Dermis microvascular lymphatic vessel endothelial cell (primary cell): ENCODE results near the gene SERHL2. TPM values are rescaled to one million over a fixed set of nuclear protein-coding genes. Genes with fewer than 3 reads are reported as not detected.
A peak's percentile ranks its signal among the peaks of the same experiment; 100 is the strongest.
"Not testable (repeated sequence)": the region's sequence is repeated elsewhere in the genome, so short reads cannot be mapped to it uniquely, and the experiment has no call there.

Experiments
- DNase-seq, 2 donors: peaks; one replicate each; pipeline versions ENCODE4 v3.0.0 to v3.0.0-alpha.2; 2010; ENCODE audit warnings: low read depth in 2 of 2
- total RNA-seq: library from RNA; depleted of rRNA; stranded (reverse); fragments of >200 nt; gene quantifications from 2 replicates; pipeline ENCODE4 v1.2.1, GENCODE V29; 2014

Gene SERHL2
- total RNA-seq, 1 donor from 2014 or later: 2.6 TPM

DNA sequence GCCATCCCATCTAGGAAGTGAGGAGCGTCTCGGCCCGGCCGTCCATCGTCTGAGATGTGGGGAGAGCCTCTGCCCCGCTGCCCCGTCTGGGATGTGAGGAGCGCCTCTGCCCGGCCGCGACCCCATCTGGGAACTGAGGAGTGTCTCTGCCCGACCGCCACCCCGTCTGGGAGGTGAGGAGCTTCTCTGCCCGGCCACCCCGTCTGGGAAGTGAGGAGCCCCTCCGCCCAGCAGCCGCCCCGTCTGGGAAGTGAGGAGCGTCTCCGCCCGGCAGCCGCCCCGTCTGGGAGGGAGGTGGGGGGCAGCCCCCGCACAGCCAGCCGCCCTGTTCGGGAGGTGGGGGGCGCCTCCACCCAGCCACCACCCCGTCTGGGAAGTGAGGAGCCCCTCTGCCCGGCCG, 53.9 kb downstream of the SERHL2 start:
- DNase-seq: not testable (repeated sequence)

DNA sequence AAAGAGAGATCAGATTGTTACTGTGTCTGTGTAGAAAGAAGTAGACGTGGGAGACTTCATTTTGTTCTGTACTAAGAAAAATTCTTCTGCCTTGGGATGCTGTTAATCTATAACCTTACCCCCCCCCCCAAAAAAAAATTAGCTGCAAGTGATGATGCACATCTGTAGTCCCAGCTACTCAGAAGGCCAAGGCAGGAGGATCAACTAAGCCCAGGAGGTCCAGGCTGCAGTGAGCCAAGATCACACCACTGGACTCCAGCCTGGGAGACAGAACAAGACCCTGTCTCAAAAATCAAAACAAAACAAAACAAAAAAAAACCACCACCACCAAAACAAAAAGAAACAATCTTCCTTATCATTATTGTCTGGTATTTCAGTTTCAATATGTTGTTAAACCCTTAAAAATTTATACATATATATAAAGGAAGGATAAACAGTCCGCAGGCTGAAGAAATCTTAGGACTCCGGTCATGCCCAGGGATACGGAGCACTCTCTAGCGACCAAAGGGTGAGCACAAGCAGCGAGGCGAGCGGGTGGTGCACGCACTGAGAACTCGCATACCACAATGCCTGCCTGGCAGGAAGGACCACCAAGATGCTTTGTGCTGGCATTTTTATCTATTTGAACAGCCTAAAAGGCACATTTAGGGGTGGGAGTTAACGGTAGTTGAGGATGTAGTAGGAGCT, 54.5 kb downstream of the SERHL2 start:
- no peak for DNase-seq

DNA sequence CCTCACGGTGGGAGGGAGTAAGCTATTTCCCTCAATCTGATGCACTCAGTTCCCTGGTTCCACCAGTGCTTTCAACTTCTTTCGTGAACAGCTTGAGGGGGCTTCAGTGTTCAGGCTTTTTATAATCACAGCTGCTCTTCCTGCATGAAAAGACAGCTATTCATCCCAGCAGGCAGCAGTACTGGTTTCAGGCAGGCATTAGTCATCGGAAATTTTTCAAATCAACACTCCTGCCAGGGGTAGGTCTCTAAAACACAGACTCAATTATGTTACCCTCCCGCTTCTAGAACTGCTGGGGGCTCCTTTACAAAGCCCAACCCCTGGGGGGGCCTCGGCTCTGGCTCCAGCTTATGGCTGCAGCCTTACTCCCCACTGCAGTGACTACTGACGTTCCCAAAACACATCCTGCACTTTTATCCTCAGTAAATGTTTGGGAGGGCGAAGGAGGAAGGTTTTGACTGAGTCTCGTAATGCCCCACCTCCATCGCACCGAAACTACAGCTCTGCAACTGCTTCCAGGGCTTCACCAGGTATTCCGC, 55.1 kb downstream of the SERHL2 start:
- DNase-seq: peak; percentile 53 to 72

DNA sequence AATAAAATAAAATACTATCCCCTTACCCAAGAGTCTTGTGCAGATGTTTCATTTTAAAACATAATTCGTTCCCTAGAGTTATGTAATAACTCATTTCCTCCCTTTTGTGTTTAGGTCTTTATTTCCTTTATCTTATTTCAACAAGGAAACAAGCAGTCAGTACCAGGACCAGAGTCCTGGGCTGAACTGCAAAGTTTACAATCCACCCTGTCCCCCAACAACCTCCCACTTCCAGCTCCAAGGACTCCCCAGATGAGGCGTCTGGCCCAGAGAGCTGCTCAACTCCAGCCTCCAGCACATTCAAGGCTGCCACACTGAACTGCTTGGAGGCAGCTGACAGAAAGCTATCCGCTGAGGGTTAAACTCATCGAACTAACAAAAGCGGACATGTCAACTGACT, 56.4 kb downstream of the SERHL2 start:
- DNase-seq: no peak

DNA sequence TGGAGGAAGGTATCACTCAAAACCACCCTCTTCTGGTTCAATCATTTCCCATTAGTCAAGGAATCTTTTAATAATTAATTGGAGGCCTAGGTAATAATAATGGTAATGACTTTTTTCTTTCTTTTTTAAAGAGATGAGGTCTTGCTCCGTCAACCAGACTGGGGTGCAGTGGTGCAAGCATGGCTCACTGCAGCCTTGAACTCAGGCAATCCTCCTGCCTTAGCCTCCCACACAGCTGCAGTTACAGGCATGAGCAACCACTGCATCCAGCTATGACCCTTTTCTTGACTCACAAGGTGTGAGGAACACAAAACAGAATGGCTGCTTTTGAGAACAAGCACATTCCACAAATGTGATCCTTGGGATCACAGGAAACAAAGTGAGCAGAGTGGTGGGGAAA, 57.3 kb downstream of the SERHL2 start:
- no peak for DNase-seq

DNA sequence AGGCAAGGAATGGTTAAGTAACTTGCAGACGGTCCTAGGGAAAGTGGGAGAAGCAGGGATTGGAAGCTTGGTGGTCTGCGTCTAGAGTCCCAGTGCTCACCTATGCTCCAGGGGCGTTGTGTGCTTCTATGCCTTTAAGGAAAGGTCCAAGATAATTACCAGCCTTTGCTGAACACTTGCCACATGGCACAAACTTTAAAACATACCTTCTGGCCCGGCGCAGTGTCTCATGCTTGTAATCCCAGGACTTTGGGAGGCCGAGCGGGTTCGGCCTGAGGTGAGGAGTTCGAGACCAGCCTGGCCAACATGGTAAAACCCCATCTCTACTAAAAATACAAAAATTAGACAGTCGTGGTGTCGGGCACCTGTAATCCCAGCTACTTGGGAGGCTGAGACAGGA, 58.6 kb downstream of the SERHL2 start:
- DNase-seq: no peak

DNA sequence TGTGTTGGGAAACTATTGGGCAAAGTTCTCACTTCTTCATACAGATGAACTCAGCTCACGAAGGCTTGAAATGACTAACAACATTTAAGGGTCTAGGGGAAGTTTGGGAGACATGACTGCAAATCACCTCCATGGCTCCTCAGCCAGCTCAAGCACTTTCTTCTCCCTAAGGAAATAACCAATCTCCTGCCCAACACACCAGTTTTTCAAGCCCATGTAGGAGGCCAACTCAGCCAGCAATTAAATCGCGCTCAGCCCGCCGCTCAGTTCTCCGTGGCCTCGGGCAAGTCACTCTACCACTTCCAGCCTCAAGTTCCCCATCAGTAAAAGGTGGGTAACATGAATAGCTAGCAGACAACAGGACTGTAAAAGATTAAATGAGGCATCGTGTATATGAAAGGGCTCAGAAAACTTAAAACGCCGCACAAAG, 60.1 kb downstream of the SERHL2 start:
- peak in 1 of 2 donors; percentile 32 for DNase-seq

DNA sequence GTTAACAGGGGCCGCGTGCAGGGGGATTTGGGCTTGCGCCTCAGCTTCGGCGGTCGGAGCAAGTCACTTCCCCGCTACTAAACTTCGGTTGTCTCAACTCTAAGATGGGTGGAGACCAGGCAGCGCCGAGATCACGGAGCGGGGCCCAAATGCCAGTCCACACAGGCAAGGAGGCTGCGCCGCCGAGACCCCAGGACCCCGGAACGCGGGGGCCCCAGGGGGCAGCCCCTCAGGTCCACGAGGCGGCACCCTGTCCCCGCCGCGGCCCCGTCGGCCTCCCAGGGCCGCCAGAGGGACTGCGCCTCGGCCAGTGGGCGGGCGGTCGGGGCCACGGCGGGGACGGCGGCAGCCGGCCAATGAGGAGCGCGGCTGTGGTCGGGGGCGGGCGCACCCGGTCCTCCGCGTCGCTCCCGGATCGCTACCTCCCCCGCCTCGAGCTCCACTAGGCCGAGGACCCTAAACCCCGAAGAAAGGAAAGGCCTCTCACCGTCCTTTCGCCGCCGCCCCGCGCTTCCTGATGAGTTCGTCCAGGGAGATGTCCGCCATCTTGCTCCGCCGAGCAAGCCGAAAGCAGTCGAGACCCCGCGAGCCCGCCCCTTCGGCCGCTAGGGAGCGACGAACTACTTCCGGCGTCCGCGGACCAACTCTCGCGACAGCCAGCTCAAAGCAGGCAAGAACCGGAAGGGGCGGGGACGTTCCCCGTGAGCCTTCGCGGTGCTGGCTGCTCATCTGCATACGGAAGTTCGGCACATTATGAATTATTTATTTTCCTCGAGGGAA, 60.7 kb downstream of the SERHL2 start, which contains the start of gene POLDIP3:
Gene POLDIP3 (minus strand): TSS at position 572 of the 780 bp plus-strand sequence. CDS start 26 bp downstream, at position 546.
- DNase-seq: peak; percentile 97 to 99

DNA sequence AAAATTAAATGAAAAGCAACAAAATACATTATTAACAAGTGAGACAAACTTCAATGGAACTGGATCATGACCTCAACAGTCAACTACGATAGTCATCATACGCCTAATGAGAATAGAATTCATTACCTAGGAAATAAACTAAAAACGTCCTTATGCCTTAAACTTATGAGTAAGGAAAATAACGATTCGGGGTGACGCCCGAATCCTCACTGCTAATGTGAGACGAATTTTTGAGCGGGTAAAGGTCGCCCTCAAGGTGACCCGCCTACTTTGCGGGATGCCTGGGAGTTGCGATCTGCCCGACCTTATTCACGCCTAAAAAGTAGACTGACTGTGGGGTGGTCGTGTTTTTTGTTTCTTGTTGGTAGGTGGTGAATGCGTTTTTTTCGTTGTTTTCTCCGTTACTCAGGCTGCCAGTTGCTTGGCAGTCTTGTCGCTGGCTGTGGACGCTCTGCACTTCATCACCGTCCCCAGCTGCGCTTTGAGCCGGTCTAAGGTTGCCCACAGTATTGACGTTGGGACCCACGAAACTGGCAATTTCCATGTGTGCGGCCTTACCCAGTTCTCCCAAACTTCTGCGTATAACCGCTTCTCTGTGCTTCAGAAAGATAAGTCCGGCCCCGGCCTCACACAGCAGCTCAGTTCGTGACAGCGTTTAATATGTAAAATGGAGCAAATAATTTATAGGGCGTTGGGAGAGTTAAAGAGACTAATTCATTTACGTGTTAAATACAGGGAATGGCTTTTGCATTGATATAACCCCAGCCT, 61.5 kb downstream of the SERHL2 start:
- peak; percentile 95 for DNase-seq

DNA sequence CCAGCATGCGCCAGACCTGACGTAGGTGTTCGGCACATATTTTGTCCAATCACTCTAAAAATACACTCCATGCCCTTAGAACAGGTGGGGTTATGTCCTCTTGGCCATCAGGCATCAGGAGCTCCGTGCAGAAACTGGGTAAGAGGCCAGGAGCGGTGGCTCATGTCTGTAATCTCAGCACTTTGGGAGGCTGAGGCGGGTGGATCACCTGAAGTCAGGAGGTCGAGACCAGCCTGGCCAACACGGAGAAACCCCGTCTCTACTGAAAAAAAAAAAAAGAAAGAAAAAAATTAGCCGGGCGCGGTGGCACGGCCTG, 62.1 kb downstream of the SERHL2 start:
- DNase-seq: not testable (repeated sequence)

DNA sequence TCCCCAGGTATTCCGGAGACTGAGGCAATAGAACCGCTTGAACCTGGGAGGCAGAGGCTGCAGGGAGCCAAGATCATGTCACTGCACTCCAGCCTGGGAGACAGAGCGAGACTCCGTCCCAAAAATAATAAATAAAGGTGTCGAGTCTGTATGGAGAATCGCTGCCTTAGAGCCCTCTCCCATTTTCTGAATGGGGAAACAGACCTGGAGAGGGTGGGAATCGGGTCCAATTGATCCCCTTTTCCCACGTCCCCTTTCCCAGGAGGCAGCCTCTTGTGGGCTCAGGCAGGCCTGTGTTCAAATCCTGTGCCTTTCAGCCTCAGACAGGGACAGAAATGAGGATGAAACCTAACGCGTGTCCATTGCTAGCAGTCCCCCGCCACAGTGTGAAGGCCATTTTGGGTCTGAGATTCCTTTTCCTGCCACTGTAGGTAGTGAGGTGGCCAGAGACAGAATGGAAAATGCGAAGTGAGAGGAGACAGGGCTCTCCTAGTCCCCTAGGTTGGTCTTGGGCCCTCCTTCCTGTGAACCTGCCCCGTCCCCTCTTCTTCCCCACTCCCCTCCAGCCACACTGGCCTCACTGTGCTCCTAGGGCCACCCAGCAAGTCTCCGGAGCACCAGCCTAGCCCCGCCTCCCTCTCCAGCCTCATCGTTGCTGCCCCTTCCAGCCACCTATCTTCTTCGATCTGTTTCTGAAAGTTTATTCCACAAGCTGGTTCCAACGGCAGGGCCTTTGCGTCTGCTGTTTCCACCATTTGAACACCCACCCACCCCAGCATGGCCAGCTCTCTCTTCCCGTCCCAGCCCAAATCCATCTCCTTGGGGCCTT, 63.6 kb downstream of the SERHL2 start:
- DNase-seq: no peak

DNA sequence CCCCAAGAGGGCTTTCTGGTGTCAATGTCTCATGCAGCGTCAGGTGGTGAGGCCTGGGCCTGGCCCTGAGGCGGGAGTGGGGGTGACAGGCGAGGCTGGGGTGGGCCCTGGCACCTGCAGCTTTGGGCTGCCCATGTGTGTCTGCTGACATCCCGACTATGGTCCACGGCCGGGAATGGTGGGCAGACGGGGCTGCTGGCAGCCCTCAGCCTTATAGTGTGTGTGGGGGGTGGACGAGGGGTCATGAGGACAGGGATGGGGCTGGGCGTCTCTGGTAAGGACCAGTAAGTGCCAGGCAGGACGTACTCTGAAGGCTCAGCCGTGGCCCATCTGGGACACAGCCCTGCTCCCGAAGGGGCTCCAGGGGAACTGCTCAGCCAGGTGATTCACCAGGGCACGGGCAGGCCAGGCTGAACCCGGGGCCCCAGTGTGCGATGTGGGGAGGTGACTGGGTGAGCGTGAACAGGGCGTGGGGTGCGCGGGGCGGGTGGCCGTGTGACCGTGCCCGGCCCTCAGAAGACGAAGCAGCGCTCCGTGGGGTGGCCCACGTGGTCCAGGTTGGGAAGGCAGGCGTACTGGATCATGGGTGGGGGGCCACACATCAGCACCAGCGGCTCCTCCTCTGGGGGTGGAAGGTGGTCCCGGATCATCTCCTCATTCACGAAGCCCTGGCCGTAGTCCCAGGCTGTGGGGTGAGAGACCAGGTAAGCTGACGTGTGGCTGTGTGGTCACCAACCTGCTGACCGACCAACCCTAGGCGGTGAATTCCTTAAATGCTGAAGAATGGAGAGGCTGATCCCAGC, 65.7 kb downstream of the SERHL2 start:
- no peak for DNase-seq

DNA sequence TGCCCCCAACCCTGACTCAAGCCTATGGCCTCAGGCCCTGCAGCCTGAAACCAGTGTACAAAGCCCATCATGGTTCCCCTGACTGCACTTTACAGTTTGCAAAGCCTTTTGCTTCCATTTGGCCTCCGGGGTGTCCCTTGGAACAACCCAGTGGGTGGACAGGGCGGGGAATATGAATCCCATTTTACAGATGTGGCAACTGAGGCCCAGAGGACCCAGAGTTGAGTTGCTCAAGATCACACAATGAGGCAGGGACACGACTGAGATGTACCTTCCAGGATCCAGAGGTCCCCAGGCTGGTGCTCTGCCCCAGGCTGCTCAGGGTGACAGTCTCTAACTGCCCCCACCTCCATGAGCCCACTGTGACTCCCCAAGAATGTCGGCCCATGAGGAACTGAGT, 66.3 kb downstream of the SERHL2 start:
- no peak for DNase-seq

DNA sequence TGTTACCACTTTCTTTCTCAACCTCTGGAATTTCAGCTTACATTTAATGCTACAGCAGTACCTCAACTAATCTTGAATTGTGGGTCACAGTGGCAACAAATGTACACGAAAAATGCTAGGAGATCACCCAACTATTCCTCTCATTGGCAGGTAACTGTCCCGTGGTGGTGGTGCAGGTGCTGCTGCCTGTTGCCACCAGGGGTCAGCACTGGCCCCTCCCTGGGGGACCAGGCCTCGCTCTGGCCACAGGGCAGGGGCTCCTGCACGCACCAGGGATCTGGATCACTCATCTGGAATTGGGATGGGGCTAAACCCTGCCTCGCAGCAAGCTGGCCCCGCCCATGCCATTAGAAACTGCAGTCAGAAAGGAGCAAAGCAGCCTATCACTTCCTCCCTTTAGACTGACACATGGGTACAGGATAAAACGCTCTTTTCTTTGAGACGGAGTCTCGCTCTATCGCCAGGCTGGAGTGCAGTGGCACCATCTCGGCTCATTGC, 67.8 kb downstream of the SERHL2 start:
- peak; percentile 50 to 71 for DNase-seq

DNA sequence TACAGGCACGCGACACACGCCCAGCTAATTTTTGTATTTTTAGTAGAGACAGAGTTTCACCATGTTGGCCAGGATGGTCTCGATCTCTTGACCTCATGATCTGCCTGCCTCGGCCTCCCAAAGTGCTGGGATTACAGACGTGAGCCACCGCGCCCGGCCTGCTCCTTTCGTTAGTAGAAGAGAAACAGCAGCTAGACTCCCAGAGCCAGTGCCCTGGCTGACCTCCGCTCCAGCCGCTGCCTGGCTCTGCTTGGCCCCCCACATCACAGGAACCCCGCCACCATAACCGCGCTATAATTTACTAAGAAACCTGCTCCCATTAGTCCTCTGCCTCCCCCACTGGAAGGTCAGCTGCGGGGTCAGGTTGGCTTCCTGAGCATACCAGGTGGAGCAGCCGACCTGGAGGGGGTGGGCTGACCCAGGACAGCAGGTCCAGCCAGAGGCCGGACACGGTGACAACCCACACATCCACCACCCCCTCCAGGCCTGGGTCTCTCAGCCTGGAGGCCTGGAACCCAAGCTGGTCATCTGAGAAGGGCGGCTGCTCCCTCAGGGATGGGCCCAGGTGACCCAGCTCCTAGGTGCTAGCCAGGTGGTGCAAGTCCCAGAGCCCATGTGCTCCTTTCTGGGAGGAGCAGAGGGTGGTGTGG, 68.4 kb downstream of the SERHL2 start:
- DNase-seq: no peak

DNA sequence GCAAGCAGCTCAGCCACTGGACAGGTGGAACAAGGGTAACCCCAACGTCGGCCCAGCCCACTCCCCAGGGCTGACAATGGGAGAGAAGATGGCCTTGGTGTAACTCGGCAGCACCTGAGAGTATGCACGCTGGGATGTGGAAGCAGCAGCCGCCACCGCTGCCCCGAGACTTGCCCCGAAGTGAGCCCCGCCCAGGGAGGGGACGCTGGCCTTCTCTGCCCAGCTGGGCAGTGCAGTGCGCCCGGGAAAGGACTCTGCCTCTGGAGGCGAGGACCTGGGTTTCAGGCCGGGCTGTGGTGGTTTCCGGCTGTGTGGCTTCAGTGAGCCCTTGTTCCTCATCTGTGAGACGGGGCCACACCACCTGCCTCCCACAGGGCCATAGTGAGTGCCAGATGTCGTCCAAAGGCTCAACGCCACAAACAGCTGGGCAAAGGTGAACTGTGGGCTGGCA, 69.6 kb downstream of the SERHL2 start:
- DNase-seq: no peak
